Fibroblast of the aortic adventitia (primary cell): ENCODE measurements around the gene CAPRIN1. TPM values are rescaled to one million over a fixed set of nuclear protein-coding genes. Genes with fewer than 3 reads are reported as not detected.

ENCODE experiments used
- DNase-seq: peaks from one replicate; pipeline ENCODE4 v3.0.0-alpha.2; 2010; ENCODE audit warnings: low read depth
- H3K4me3 ChIP-seq: 2 replicates; pipeline ENCODE4 v1.5.1; 2011; ENCODE audit warnings: low read depth, mild to moderate bottlenecking, control low read depth, low read length, moderate library complexity
- total RNA-seq: library from RNA; depleted of rRNA; stranded (reverse); fragments of >200 nt; gene quantifications from 2 replicates; pipeline ENCODE4 v1.2.3, GENCODE V29; 2012; ENCODE audit warnings: low replicate concordance
- TF ChIP-seq, protein P1 (sequence below): IDR thresholded peaks from 2 replicates; pipeline ENCODE4 v1.5.1; 2011; ENCODE audit warnings: mild to moderate bottlenecking, low read length, control low read depth, inconsistent platforms; ENCODE audit not compliant: insufficient read depth

The CAPRIN1 gene
- total RNA-seq, 1 donor = 295 TPM

GRCh38 chr11:34128824-34129223 is 77.3 kb downstream of the CAPRIN1 start:
- H3K4me3 ChIP-seq = no peak overlapping the region
- DNase-seq = no peak
- TF ChIP-seq, protein P1, sequence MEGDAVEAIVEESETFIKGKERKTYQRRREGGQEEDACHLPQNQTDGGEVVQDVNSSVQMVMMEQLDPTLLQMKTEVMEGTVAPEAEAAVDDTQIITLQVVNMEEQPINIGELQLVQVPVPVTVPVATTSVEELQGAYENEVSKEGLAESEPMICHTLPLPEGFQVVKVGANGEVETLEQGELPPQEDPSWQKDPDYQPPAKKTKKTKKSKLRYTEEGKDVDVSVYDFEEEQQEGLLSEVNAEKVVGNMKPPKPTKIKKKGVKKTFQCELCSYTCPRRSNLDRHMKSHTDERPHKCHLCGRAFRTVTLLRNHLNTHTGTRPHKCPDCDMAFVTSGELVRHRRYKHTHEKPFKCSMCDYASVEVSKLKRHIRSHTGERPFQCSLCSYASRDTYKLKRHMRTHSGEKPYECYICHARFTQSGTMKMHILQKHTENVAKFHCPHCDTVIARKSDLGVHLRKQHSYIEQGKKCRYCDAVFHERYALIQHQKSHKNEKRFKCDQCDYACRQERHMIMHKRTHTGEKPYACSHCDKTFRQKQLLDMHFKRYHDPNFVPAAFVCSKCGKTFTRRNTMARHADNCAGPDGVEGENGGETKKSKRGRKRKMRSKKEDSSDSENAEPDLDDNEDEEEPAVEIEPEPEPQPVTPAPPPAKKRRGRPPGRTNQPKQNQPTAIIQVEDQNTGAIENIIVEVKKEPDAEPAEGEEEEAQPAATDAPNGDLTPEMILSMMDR = no peak

DNA sequence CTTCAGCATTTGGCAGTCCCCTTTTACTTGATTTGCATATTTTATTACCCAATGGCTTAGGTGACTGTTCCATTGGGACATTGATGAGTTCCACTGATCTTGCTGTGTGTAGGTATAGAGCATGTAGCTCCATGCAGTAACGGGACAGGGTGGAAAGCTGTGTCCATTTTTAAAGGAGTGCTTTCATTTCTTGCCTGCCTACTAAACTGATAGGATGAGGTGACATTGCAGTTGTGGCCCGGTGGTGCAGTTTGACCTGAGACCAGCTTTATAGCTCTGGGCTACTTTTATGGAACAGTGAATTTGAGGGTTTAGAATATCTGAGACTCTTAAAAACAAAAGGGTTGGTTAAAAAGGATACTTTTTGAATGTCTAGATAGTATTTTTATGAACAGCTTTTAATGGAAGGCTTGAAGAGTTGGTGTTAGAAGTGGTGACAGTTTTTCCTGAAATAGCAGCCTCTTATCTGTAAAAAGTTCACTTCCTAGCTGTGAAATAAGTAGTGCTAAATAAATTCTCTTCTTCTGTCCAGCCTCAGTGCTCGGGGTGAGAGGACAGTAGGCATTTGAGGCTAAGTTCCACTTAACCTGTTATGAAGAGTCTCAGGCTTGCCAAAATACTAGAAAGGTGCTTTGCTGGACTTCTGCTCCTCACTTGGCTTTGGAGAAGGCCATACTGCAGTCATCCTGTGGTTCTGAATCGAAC is 80.9 kb downstream of the CAPRIN1 start:
- no peak overlapping the region for H3K4me3 ChIP-seq
- TF ChIP-seq, protein P1 = no peak
- no peak for DNase-seq

DNA sequence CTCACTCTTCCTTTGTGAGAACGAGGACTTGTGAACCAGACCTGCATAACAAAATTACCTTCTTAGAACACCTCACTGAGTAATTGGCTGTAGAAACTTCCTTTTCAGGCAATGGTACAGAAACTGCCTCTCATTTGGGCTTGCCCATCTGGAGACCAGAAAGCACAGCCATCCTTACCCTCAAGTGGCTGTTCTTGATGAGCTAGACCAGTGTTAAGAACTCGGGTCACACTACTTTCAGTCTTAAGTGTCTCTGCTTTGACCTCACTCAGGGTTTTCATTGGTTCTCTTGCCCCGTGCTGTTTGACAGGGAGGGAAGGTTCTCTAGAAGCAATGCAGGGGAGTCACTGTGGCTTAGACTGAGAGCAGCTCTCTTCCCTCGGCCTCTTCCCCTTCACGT is 83.2 kb downstream of the CAPRIN1 start:
- no peak overlapping the region for H3K4me3 ChIP-seq
- TF ChIP-seq, protein P1 = no peak
- no peak for DNase-seq

DNA sequence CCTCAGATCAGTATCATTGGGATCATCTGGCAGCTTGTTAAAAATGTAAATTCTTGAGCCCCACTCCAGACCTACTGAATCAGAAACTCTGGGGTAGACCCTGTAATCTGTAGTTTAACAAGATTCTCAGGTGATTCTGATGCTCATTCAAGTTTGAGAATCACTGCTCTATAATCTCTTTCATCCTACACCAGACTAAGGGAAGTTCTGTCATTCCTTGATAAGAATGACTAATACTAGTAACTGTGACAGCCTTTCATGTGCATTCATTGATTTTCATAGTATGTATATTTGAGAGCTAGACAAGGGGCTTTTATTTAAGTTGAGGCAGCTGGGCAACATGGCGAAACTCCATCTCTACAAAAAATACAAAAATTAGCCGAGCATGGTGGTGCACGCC is 83.9 kb downstream of the CAPRIN1 start:
- no peak overlapping the region for H3K4me3 ChIP-seq
- TF ChIP-seq, protein P1 = no peak
- DNase-seq = no peak

DNA sequence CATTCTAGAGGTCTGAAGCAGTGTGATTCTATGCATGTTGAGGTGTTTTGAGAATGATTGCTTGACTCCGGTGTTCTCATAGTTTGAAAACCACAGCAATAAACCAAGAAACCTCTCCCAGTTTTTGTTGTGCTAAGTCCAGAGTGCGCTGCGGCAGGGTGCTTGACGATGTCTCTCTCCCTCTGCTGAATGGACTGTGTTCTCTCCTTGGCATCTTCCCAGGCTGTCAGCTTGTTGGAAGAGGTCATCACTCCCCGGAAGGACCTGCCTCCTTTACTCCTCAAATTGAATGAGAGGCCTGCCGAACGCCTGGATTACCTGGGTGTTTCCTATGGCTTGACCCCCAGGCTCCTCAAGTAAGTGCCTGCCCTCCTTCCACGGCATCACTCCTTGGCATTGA is 84.9 kb downstream of the CAPRIN1 start:
- no peak for DNase-seq
- H3K4me3 ChIP-seq = no peak overlapping the region
- TF ChIP-seq, protein P1 = no peak

DNA sequence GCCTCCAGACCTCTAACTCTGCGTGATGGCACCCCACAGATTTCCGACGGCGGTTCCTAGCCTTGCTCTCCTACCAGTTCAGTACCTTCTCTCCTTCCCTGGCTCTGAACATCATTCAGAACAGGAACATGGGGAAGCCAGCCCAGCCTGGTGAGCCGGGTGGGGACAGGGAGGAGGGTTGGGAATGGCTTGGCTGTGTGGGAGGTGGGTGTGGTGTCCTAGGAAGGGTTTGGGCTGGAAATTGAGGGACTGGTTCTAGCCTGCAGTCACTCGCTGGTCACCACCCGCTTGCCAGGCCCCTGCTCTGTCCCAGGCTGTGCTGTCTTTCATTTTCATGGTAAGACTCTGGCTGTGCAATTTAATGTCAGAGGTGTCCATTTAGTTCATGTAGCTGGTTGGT is 87.8 kb downstream of the CAPRIN1 start:
- TF ChIP-seq, protein P1 = no peak

DNA sequence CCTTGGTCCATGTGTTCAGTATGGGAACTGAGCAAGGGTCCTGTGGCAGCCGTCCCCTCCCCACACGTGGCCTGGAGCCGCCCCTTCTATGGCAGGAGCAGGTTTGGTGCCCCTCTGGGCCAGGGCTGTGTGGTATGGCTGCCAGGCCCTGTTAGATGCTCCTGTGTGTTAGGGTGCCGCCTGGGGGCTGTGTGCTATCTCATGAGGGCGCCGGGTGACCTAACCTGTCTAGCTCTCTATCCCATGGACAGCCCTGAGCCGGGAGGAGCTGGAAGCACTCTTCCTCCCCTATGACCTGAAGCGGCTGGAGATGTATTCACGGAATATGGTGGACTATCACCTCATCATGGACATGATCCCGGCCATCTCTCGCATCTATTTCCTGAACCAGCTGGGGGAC is 88.6 kb downstream of the CAPRIN1 start:
- TF ChIP-seq, protein P1 = no peak
- no peak overlapping the region for H3K4me3 ChIP-seq
- DNase-seq = no peak

More for the DNA sequence above, 87.8 kb downstream of the CAPRIN1 start:
- H3K4me3 ChIP-seq = no peak overlapping the region
- DNase-seq = no peak
